ENCODE measurements around the gene SHB.

- no peak for TF ChIP-seq CTCF (conservative IDR thresholded peaks at IDR 0.05 in 1 of 2, IDR thresholded peaks at IDR 0.05 in 1 of 2; ENCODE audit: low read depth in 1 of 2, low read length in 2 of 2)
- no peak for TF ChIP-seq EZH2 (IDR thresholded peaks at IDR 0.05; ENCODE audit: low read length, missing control alignments)
These were observed 45.9 kb upstream of the SHB start for GRCh38 chr9:38114905-38115304.
